Activated naive CD4-positive, alpha-beta T cell treated with anti-CD3 and anti-CD28 coated beads, Interleukin-2, amount 50 U/mL, for 72 hours (primary cell): ENCODE data around the gene ARHGAP23. TPM values are rescaled to one million over a fixed set of nuclear protein-coding genes. Genes with fewer than 3 reads are reported as not detected.
"Not testable (repeated sequence)": the region's sequence is repeated elsewhere in the genome, so short reads cannot be mapped to it uniquely, and the experiment has no call there.

Experiments used
- ATAC-seq, 2 donors: fragments of 150-1000 bp; cut with Tn5 transposase; 2 replicates each; pipeline ENCODE4 v1.10.0; 2021; ENCODE audit warnings: mild to moderate bottlenecking in 2 of 2, moderate library complexity in 2 of 2
- DNase-seq, 2 donors: peaks; one replicate each; pipeline ENCODE4 v3.0.0; 2021 to 2022; ENCODE audit warnings: low spot score in 2 of 2
- H3K27ac Mint-ChIP-seq, 2 donors: one replicate each; pipeline ENCODE4 v1.8.0; 2022; ENCODE audit warnings: mild to moderate bottlenecking in 2 of 2, mixed read lengths in 2 of 2
- H3K36me3 Mint-ChIP-seq, 2 donors: one replicate each; pipeline ENCODE4 v1.8.0; 2022; ENCODE audit warnings: mixed read lengths in 2 of 2
- H3K9me3 Mint-ChIP-seq, 2 donors: one replicate each; pipeline ENCODE4 v1.8.0; 2022; ENCODE audit warnings: mixed read lengths in 2 of 2
- total RNA-seq, 2 donors: library from RNA; stranded (reverse); gene quantifications; one replicate each; pipeline ENCODE4 v1.2.3, GENCODE V29; 2022

ARHGAP23 gene
- total RNA-seq, 2 donors from 2014 or later, result 0.43 to 1.3 TPM

DNA sequence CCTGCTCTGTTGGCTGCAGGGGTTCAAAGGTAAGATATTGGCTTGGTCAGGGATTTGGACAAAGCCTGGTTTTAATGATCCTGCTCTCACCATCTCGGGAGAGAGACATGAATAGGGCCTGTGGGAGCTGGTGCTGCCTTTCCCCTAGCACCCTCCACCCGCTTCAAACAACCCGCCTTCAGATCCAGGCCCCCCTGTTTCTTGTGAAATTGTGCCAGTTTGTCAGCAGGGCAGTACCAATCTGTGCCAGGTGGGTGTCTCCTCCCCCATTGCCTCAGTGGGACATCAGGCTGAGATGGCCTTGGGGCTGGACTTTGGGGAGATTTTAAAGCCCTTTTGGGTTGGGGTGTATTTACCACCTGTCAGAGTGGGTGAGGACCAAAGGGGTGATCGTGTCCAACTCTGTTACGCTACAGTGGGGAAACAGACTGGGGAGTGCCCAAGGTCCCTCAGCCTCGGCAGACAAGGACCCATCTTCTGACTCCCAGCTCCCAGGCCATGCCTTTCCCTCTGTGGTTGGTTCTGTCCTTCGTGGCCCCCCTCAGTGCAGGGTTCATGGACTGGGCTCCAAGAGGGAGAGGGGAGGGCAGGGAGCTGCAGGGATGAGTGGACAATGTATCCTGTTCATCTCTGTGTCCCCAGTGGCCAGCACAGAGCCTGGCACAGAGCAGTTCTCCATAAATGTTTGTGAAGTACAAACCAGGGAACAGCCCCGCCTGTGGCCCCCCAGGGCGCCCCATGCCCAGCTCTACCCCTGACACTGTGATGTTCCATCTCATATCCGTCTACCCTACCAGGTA is 3.3 kb downstream of the ARHGAP23 start:
- DNase-seq, result no peak
- Mint-ChIP-seq H3K36me3 (no peaks in the 10 kb centered on the region), H3K9me3 (no peaks in the 10 kb centered on the region), H3K27ac (no peak overlapping the region)
- ATAC-seq, result no peak

DNA sequence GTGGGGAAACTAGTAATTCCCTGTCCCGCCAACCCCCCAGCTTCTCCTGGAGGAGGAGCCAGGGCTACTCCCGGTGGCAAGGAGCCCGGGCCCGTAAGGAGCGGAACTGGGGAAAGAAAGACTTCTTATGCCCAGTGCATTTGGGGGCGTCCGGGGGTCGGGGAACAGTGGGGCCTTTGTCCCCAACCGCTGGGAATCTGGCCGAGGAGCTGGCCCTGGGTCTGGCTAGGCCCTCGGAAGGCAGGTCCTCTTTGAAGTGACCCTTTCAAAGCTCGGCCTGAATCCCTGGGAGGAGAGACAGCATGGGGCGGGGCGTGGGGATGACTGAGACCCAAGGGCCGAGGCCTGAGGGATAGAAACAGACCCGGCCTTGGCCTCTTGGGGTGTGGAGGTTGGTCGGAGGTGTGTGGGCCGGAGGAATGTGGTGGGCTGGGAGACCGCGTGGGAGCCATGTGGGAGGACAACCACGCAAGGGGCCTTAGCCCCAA is 6.0 kb downstream of the ARHGAP23 start:
- Mint-ChIP-seq H3K36me3 (no peaks in the 10 kb centered on the region), H3K9me3 (no peaks in the 10 kb centered on the region), H3K27ac (no peak overlapping the region)
- DNase-seq (no peak), ATAC-seq (no peak)

DNA sequence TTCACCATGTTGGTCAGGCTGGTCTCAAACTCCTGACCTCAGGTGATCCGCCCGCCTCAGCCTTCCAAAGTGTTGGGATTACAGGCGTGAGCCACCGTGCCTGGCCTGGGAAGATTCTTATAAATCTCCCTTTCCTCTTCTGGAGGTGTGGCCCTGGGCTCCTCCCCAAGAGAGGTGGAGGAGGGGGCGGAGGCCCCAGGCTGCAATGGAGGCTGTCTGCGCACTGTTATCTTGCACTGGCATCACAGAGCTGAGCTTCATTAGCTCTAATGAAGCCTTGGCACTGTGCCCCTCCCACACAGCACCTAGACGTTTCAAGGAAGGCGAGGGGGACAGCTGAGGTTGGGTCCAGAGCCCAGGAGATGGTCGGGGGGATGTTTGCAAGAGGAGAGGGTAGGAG is 7.5 kb downstream of the ARHGAP23 start:
- no peak overlapping the region for H3K27ac Mint-ChIP-seq
- ATAC-seq (no peak), DNase-seq (no peak)
- no peaks in the 10 kb centered on the region for H3K36me3 Mint-ChIP-seq
- H3K9me3 Mint-ChIP-seq, result no peaks in the 10 kb centered on the region

DNA sequence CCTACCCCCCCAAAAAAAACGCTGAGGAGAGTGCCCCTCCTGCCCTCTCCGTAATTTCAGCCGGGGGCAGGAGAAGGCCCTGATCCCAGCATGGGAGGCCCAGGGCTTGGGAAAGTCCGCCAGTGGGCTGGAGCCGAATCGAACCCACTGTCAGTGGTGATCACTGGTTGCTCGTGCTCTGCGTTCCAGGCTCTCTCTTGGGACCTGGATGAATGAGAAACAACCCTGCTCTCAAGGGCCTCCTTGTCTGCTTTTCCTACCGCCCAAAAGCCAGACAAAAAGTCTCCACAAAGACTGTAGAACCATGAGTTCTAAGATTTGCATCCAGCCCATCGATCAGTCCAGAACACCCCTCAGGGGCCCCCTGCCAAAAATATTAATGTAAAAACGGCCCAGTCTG is 8.1 kb downstream of the ARHGAP23 start:
- Mint-ChIP-seq H3K27ac (no peak overlapping the region), H3K36me3 (no peaks in the 10 kb centered on the region), H3K9me3 (no peaks in the 10 kb centered on the region)
- ATAC-seq (no peak), DNase-seq (no peak)

GRCh38 chr17:38437313-38437712 is 9.0 kb downstream of the ARHGAP23 start:
- H3K36me3 Mint-ChIP-seq, H3K27ac Mint-ChIP-seq, ATAC-seq, DNase-seq, H3K9me3 Mint-ChIP-seq: not testable (repeated sequence)

- H3K27ac Mint-ChIP-seq, result no peak overlapping the region
- H3K36me3 Mint-ChIP-seq, result no peaks in the 10 kb centered on the region
- no peaks in the 10 kb centered on the region for H3K9me3 Mint-ChIP-seq
- ATAC-seq (no peak), DNase-seq (no peak)
Observed at GRCh38 chr17:38439436-38439835, 11.2 kb downstream of the ARHGAP23 start.

GRCh38 chr17:38440614-38441397 is 12.5 kb downstream of the ARHGAP23 start:
- H3K27ac Mint-ChIP-seq, result no peak overlapping the region
- no peak for ATAC-seq
- H3K36me3 Mint-ChIP-seq, result no peaks in the 10 kb centered on the region
- no peaks in the 10 kb centered on the region for H3K9me3 Mint-ChIP-seq
- DNase-seq, result no peak

DNA sequence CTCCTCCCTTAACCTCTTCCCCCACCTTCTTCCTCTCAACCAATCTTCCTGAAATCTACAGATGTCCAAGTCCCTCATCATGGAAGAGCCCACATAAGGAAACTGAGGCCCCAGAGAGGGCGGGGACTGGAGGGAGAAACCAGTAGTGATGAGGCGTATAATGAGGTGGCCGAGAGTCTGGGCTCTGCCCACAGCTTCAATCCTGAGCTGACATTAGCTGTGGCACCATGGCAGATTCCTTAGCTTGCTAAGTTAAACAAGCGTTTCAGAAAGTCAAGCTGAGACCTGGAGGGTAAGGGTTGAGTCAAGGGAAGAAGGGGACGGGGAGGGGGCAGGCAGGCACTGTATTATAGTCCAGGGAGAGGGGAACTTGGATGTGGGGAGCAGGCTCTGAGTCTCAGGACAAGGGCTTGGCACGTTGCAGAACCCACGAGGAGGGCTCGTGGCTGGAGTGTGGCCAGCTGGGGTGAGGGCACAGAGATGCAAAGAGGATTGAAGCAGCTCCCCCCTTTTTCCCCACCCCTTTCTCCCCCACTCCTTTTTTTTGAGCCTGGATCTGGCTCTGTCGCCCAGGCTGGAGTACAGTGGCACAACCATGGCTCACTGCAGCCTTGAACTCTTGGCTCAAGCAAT is 13.3 kb downstream of the ARHGAP23 start:
- Mint-ChIP-seq H3K36me3 (no peaks in the 10 kb centered on the region), H3K27ac (no peak overlapping the region), H3K9me3 (no peaks in the 10 kb centered on the region)
- DNase-seq, result no peak
- no peak for ATAC-seq

DNA sequence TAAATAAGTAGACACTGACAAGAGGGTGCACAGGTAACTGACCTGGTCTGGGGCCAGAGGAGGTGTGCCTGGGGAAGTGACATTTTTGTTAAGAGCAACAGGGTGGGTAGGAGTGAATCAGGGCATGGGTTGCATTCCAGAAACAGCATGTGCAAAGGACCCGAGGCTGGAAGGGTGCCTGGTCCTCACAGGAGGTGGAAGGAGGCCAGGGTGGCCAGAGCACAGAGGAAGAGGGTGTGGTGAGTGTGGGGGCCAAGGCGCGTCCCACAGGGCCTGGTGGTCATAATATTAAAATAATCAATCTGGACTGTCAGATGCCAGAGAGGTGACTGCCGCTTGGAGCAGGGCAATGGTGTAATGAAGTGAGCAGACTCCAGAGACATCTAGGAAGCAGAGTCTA is 14.3 kb downstream of the ARHGAP23 start:
- ATAC-seq (no peak), DNase-seq (no peak)
- no peaks in the 10 kb centered on the region for H3K9me3 Mint-ChIP-seq
- no peak overlapping the region for H3K27ac Mint-ChIP-seq
- no peaks in the 10 kb centered on the region for H3K36me3 Mint-ChIP-seq

DNA sequence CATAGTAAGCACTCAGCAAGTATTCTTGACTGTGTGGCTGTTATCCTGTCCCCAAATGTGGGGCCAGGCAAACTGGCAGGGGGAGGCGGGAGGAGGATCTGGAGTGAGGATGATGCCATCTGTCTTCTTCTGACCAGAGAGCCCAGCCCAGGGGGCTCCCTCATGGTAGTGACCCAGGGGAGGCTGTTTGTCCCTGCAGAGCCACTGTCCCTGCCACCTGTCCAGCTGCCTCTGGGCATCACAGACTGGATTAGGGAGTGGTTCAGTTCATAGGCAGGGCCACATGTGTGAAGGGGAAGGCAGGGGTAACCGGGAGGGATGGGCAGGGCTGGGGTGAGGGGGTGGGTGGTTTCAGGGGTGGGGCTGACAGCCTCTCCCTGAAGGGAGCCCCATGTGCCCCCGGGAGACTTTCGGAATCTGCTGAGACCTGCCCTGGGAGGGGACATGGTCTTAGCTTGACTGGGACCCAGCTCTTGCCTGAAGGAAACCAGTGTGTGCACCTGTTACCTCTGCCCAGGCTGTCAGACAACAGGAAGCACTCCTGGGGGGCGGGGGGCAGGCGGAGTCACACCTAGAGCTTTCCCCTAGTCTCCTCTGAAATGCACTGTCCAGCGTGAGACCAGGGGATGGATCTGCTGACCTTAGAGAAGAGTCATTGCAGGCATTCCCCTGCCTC is 15.2 kb downstream of the ARHGAP23 start:
- Mint-ChIP-seq H3K27ac (no peak overlapping the region), H3K36me3 (no peaks in the 10 kb centered on the region), H3K9me3 (no peaks in the 10 kb centered on the region)
- no peak for ATAC-seq
- DNase-seq, result no peak

DNA sequence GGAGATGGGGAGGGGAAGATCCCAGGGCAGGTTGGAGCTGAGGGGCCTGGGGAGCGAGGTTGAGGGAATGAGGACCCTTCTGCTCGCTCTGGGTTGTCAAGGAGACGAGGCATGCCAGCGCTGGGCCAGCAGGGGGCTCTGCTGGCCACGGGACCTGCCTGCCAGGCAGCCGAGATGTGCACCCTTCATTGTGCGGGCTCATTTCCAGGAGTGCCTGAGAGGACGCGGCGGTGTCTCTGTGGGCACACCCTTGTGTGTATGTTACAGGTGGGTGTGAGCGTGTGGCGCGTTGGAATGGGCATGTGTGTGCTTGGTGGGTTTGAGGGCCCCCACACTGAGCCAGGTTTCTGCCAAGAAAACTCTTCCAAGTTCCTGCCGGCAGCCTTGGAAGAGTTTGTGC is 15.9 kb downstream of the ARHGAP23 start:
- H3K36me3 Mint-ChIP-seq, result no peaks in the 10 kb centered on the region
- H3K27ac Mint-ChIP-seq, result no peak overlapping the region
- ATAC-seq, result peak; percentile 78 to 91

GRCh38 chr17:38447502-38448085 is 19.3 kb downstream of the ARHGAP23 start:
- H3K36me3 Mint-ChIP-seq, result no peaks in the 10 kb centered on the region
- H3K27ac Mint-ChIP-seq, result no peak overlapping the region
- no peak for DNase-seq

More for the DNA sequence above, 15.9 kb downstream of the ARHGAP23 start:
- peak in 1 of 2 donors; percentile 64 for DNase-seq
- no peaks in the 10 kb centered on the region for H3K9me3 Mint-ChIP-seq

DNA sequence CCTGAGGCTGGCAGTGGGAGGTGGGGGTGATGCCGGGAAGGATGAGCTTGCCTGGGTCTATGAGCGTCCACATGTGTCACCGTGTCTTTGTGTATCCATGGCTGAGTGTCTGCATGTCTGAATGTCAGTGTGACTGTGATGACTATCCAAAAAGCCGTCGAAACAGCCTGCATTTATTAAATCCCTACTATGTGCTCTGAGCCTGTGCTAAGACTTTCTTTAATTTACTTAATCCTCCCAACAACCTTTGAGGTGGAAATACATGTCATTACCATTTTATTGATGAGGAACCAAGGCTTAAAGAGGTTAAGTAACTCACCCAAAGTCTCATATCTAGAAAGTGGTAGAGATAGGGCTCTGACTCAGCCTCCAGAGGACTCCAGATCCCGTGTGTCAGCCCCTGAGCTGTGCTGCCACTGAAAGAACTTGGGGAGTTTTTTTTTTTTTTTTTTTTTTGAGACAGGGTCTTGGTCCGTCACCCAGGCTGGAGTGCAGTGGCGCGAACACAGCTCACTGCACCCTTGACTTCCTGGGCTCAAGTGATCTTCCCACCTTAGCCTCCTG is 20.0 kb downstream of the ARHGAP23 start:
- no peak for DNase-seq
- Mint-ChIP-seq H3K27ac (no peak overlapping the region), H3K9me3 (no peaks in the 10 kb centered on the region), H3K36me3 (no peaks in the 10 kb centered on the region)
- ATAC-seq, result peak; percentile 29 to 36

More at GRCh38 chr17:38447502-38448085, 19.3 kb downstream of the ARHGAP23 start:
- ATAC-seq, result no peak
- no peaks in the 10 kb centered on the region for H3K9me3 Mint-ChIP-seq

DNA sequence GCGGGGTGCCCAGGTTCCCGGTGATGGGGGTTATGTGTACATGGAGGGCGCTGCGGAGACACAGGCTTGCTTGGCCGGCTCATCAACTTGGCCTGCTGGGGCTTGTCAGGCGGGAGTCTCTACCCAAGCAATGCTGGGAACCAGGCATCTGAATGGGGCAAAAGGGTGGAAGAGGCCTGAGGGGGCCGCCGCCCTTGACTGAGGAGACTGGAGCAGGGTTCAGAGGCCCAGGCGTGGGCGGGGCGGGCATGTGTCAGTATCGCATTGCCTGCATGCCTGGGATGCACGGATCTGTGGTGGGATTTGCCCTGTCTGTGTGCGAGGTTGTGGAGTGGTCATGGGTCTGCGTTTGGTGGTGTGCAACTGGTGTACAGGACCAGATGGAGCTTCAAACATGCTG is 21.1 kb downstream of the ARHGAP23 start:
- ATAC-seq (no peak), DNase-seq (no peak)
- Mint-ChIP-seq H3K27ac (peak overlapping the region in 1 of 2 donors; percentile 14), H3K9me3 (no peaks in the 10 kb centered on the region), H3K36me3 (no peaks in the 10 kb centered on the region)

DNA sequence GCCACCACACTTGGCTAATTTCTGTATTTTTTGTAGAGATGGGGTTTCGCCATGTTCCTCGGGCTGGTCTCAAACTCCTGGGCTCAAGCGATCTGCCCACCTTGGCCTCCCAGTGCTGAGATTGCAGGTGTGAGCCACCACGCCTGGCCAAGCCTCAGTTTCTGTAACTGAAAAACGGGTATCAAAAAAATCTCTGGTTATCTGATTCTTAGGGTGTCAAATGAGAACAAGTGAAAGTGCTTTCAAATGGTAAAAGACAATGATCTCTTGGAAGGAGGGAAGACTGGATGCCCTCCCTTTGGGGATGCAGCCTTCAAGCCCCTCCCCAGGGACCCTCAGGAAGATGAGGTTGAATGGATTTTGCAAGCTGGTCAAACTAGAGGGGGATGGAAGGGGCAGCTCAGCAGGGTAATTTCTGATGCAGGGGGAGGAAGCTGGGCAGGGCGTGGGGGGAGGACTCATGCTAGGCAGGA is 22.3 kb downstream of the ARHGAP23 start:
- no peaks in the 10 kb centered on the region for H3K9me3 Mint-ChIP-seq
- no peaks in the 10 kb centered on the region for H3K36me3 Mint-ChIP-seq
- ATAC-seq (no peak), DNase-seq (no peak)
- no peak overlapping the region for H3K27ac Mint-ChIP-seq
